WERI-Rb-1 (cell line): ENCODE data around the gene DNAH11.
"Not testable (repeated sequence)": the region's sequence is repeated elsewhere in the genome, so short reads cannot be mapped to it uniquely, and the experiment has no call there.

ENCODE experiments used
- DNase-seq: peaks from one replicate; pipeline ENCODE4 v3.0.0-alpha.2; 2020
- H3K27ac ChIP-seq: fragments of 250-450 bp; sonication (Bioruptor Pico); 2 replicates; pipeline ENCODE4 v1.5.1; 2020; ENCODE audit warnings: mild to moderate bottlenecking, moderate library complexity
- H3K27me3 ChIP-seq: fragments of 250-450 bp; sonication (Bioruptor Pico); 2 replicates; pipeline ENCODE4 v1.5.1; 2021; ENCODE audit warnings: mild to moderate bottlenecking, low read depth, moderate library complexity; ENCODE audit not compliant: insufficient read depth, severe bottlenecking
- H3K36me3 ChIP-seq: fragments of 250-450 bp; sonication (Bioruptor Pico); 2 replicates; pipeline ENCODE4 v1.5.1; 2020; ENCODE audit warnings: mild to moderate bottlenecking, moderate library complexity
- H3K4me3 ChIP-seq: 2 replicates; pipeline ENCODE4 v1.5.1; 2011; ENCODE audit warnings: low read depth, mild to moderate bottlenecking, control low read depth, low read length
- H3K9me3 ChIP-seq: fragments of 250-450 bp; sonication (Bioruptor Pico); 2 replicates; pipeline ENCODE4 v1.5.1; 2021; ENCODE audit warnings: mild to moderate bottlenecking, moderate library complexity; ENCODE audit not compliant: severe bottlenecking
- TF ChIP-seq, protein P1 (sequence below): IDR thresholded peaks from 2 replicates; pipeline ENCODE4 v1.5.1; 2011; ENCODE audit warnings: low read depth, mild to moderate bottlenecking, control low read depth, inconsistent platforms, low read length

The DNAH11 gene

DNA sequence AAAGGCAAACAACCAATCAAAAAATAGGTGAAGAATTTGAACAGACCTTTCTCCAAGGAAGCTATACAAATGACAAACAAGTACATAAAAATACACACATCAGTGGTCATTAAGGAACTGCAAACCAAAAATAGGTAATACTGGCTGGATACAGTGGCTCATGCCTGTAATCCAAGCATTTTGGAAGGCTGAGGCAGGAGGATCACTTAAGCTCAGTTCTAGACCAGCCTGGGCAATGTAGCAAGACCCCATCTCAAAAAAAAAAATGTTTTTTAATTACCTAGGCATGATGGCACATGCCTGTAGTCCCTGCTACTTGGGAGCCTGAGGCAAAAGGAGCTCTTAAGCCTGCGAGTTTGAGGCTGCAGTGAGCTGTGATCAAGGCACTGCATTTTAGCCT is 383.6 kb downstream of the DNAH11 start:
- H3K9me3 ChIP-seq = peaks cover 19% of the 10 kb centered on the region
- H3K4me3 ChIP-seq = no peak overlapping the region
- no peaks in the 10 kb centered on the region for H3K27me3 ChIP-seq
- DNase-seq = no peak
- TF ChIP-seq, protein P1, sequence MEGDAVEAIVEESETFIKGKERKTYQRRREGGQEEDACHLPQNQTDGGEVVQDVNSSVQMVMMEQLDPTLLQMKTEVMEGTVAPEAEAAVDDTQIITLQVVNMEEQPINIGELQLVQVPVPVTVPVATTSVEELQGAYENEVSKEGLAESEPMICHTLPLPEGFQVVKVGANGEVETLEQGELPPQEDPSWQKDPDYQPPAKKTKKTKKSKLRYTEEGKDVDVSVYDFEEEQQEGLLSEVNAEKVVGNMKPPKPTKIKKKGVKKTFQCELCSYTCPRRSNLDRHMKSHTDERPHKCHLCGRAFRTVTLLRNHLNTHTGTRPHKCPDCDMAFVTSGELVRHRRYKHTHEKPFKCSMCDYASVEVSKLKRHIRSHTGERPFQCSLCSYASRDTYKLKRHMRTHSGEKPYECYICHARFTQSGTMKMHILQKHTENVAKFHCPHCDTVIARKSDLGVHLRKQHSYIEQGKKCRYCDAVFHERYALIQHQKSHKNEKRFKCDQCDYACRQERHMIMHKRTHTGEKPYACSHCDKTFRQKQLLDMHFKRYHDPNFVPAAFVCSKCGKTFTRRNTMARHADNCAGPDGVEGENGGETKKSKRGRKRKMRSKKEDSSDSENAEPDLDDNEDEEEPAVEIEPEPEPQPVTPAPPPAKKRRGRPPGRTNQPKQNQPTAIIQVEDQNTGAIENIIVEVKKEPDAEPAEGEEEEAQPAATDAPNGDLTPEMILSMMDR = no peak
- no peak overlapping the region for H3K27ac ChIP-seq
- no peaks in the 10 kb centered on the region for H3K36me3 ChIP-seq

DNA sequence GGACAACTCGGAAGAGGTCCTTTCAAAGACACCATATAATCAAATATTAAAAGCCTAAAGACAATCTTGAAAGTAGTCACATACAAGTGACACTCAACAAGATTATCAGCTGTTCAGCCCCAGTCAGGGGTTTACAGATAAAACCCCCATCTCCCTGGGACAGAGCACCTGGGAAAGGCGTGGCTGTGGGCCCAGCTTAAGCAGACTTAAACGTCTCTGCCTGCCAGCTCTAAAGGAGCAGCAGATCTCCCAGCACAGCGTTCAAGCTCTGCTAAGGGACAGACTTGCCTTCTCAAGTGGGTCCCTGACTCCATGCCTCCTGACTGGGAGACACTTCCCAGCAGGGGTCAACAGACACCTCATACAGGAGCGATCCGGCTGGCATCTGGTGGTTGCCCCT is 384.9 kb downstream of the DNAH11 start:
- Histone ChIP-seq H3K27ac (peak overlapping the region; percentile 70), H3K9me3 (peaks cover 19% of the 10 kb centered on the region), H3K4me3 (no peak overlapping the region; the same call in 1 of the 2 replicates), H3K27me3 (no peaks in the 10 kb centered on the region), H3K36me3 (no peaks in the 10 kb centered on the region)
- peak; percentile 84 for DNase-seq
- TF ChIP-seq, protein P1 = no peak

DNA sequence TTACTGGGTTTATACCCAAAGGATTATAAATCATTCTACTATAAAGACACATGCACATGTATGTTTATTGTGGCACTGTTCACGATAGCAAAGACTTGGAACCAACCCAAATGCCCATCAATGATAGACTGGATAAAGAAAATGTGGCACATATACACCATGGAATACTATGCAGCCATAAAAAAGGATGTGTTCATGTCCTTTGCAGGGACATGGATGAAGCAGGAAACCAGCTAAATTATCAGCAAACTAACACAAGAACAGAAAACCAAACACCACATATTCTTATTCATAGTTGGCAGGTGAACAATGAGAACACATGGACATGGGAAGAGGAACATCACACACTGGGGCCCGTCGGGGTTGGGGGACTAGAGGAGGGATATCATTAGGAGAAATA is 390.5 kb downstream of the DNAH11 start:
- not testable (repeated sequence) for H3K4me3 ChIP-seq, DNase-seq, H3K36me3 ChIP-seq, H3K27me3 ChIP-seq, H3K27ac ChIP-seq
- H3K9me3 ChIP-seq = peaks cover 16% of the 10 kb centered on the region

DNA sequence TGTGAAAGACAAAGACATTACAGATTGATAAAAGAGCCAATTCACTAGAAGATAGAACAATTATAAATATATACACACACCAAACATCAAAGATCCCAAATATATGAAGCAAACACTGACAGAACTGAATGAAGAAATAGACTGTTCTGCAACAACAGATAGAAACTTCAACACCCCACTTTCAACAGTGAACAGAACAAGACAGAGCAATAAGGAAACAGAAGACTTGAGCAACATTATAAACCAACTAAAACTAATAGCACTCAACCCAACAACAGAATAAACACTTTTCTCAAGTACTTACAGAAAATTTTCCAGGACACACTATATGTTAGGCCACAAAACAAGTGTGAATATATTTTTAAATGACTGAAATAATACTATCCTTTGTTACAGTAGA is 392.0 kb downstream of the DNAH11 start:
- H3K36me3 ChIP-seq = no peaks in the 10 kb centered on the region
- TF ChIP-seq, protein P1 = no peak
- H3K27ac ChIP-seq = no peak overlapping the region
- H3K4me3 ChIP-seq = no peak overlapping the region
- no peak for DNase-seq
- H3K27me3 ChIP-seq = no peaks in the 10 kb centered on the region
- peaks cover 5% of the 10 kb centered on the region for H3K9me3 ChIP-seq

DNA sequence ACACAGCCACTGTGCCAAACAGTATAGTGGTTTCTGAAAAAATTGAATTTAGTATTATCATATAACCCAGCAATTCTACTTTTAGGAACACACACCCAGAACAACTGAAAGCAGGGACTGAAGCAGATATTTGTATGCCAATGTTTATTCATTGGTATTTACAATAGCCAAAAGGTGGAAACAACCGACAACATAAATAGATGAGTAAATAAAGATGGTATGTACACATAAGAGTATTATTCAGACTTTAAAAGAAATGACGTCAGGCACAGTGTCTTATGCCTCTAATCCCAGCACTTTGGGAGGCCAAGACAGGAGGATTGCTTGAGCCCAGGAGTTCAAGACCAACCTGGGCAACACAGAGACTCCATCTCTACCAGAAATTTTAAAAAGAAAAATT is 395.6 kb downstream of the DNAH11 start:
- H3K4me3 ChIP-seq = no peak overlapping the region

DNA sequence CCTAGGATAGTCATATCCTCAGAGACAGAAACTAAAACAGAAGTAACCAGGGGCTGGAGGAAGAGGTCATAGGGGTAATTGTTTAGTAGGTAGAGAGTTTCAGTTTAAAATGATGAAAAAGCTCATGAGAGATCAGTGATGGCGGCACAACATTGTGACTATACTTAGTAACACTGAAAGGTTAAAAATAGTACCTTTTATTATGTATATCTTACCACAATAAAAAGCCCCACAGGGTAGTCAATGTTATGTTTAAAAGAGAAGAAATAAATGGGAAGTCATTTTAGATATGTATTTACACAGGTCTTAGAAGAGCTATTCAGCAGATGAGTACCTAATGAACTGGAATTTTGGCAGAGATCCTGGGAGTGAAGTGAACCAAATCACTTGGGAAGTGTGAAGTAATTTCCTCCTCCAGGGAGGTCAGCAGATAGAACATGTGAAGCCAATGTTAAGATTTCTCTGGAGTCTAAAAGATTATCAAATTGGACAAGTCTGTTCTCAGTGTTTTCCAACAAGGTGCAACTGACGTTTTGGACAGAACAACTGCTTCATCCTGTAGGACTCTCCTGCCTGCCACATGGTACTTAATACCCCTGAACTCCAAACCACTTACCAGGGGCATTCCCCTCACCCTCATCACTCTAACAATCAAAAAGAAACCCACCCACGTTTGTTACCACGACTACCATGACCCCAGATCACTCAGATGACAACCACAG is 396.5 kb downstream of the DNAH11 start:
- no peak overlapping the region for H3K4me3 ChIP-seq
- no peaks in the 10 kb centered on the region for H3K27me3 ChIP-seq
- H3K36me3 ChIP-seq = no peaks in the 10 kb centered on the region
- no peaks in the 10 kb centered on the region for H3K9me3 ChIP-seq
- TF ChIP-seq, protein P1 = no peak
- no peak overlapping the region for H3K27ac ChIP-seq
- no peak for DNase-seq

More for the DNA sequence above, 395.6 kb downstream of the DNAH11 start:
- Histone ChIP-seq H3K27ac (no peak overlapping the region), H3K9me3 (no peaks in the 10 kb centered on the region), H3K36me3 (no peaks in the 10 kb centered on the region), H3K27me3 (no peaks in the 10 kb centered on the region)
- no peak for DNase-seq
- TF ChIP-seq, protein P1 = no peak
